IMR-90 (cell line): ENCODE results near the gene FADS1.

Experiments
- CEBPB ChIP-seq: IDR thresholded peaks from 2 replicates; pipeline ENCODE4 v1.6.1; 2012; ENCODE audit warnings: low read depth, low read length, improper control_type of control experiment
- CTCF ChIP-seq: conservative IDR thresholded peaks from 2 replicates; pipeline ENCODE4 v1.5.1; 2012; ENCODE audit warnings: mild to moderate bottlenecking, low read depth, low read length, improper control_type of control experiment
- RAD21 ChIP-seq: IDR thresholded peaks from 2 replicates; pipeline ENCODE4 v1.6.1; 2012; ENCODE audit warnings: low read length, improper control_type of control experiment
- RFX5 ChIP-seq: IDR thresholded peaks from 2 replicates; pipeline ENCODE4 v1.8.0; 2012; ENCODE audit warnings: low read depth, mild to moderate bottlenecking, low read length, moderate library complexity
- USF2 ChIP-seq: fragments of 150-350 bp; IDR thresholded peaks from 2 replicates; pipeline ENCODE4 v1.6.1; 2017; ENCODE audit warnings: mild to moderate bottlenecking, antibody characterized with exemption, low read length, low read depth

- TF ChIP-seq USF2 (no peak), RFX5 (no peak), CTCF (no peak), CEBPB (no peak), RAD21 (no peak)
Observed at GRCh38 chr11:61780581-61781162, 36.1 kb downstream of the FADS1 start.
